ENCODE results near the gene FYB1. TPM values are rescaled to one million over a fixed set of nuclear protein-coding genes. Genes with fewer than 3 reads are reported as not detected.
"Not testable (repeated sequence)": the region's sequence is repeated elsewhere in the genome, so short reads cannot be mapped to it uniquely, and the experiment has no call there.

FYB1 gene
- total RNA-seq, 2 experiments from 2014 or later: 105 to 106 TPM

GRCh38 chr5:39226100-39226451 lies 6.7 kb upstream of the FYB1 start:
- no peaks in the 10 kb centered on the region for H3K36me3 Mint-ChIP-seq
- H3K4me1 Mint-ChIP-seq (ENCODE audit: low read depth): peaks cover 16% of the 10 kb centered on the region
- no peak for DNase-seq
- H3K9me3 Mint-ChIP-seq: no peaks in the 10 kb centered on the region
- no peak overlapping the region for H3K27ac Mint-ChIP-seq
- POLR2A ChIA-PET: no interaction called here
- CTCF ChIA-PET: interaction anchor here (0.8 to 2.5 kb wide), 2 partner anchors 9 to 150 kb away, joined by 3 to 21 read pairs; no protein-coding TSS in a partner anchor
- no peak overlapping the region for H3K4me3 Mint-ChIP-seq
- intact Hi-C loops (cut with micrococcal nuclease): no loop called here
- no peaks in the 10 kb centered on the region for H3K27me3 Mint-ChIP-seq

GRCh38 chr5:39225405-39226099 lies 6.2 kb upstream of the FYB1 start:
- POLR2A ChIA-PET: no interaction called here
- Mint-ChIP-seq H3K4me3 (no peak overlapping the region), H3K27me3 (no peaks in the 10 kb centered on the region), H3K36me3 (no peaks in the 10 kb centered on the region), H3K4me1 (ENCODE audit: low read depth) (peaks cover 15% of the 10 kb centered on the region), H3K9me3 (no peaks in the 10 kb centered on the region), H3K27ac (no peak overlapping the region)
- CTCF ChIA-PET: interaction anchor here (0.8 to 2.5 kb wide), 2 partner anchors 8 to 150 kb away, joined by 3 to 21 read pairs; no protein-coding TSS in a partner anchor
- no peak for DNase-seq
- intact Hi-C loops (cut with micrococcal nuclease): no loop called here

- H3K27ac Mint-ChIP-seq: no peak overlapping the region
- H3K9me3 Mint-ChIP-seq: no peaks in the 10 kb centered on the region
- H3K4me3 Mint-ChIP-seq: no peak overlapping the region
- intact Hi-C loops (cut with micrococcal nuclease): no loop called here
- no peaks in the 10 kb centered on the region for H3K36me3 Mint-ChIP-seq
- no peaks in the 10 kb centered on the region for H3K27me3 Mint-ChIP-seq
- H3K4me1 Mint-ChIP-seq (ENCODE audit: low read depth): peaks cover 21% of the 10 kb centered on the region
- ChIA-PET CTCF (interaction anchor here (0.6 to 2.5 kb wide), 4 partner anchors 8 to 151 kb away, joined by 3 to 15 read pairs (median 3); no protein-coding TSS in a partner anchor), POLR2A (interaction anchor here (0.9 kb wide), 2 partner anchors 11 to 32 kb away, joined by 3 read pairs; no protein-coding TSS in a partner anchor)
- peak; percentile 36 for DNase-seq
Observed at GRCh38 chr5:39224196-39224761, 4.9 kb upstream of the FYB1 start.

GRCh38 chr5:39223565-39224156 lies 4.3 kb upstream of the FYB1 start:
- Mint-ChIP-seq H3K27ac (no peak overlapping the region), H3K36me3 (no peaks in the 10 kb centered on the region), H3K4me1 (ENCODE audit: low read depth) (peaks cover 27% of the 10 kb centered on the region), H3K4me3 (no peak overlapping the region), H3K27me3 (no peaks in the 10 kb centered on the region), H3K9me3 (no peaks in the 10 kb centered on the region)
- ChIA-PET CTCF (interaction anchor here (0.6 to 2.5 kb wide), 4 partner anchors 7 to 208 kb away, joined by 3 to 15 read pairs (median 3); no protein-coding TSS in a partner anchor), POLR2A (interaction anchor here (0.9 kb wide), 2 partner anchors 11 to 33 kb away, joined by 3 read pairs; no protein-coding TSS in a partner anchor)
- intact Hi-C loops (cut with micrococcal nuclease): no loop called here
- no peak for DNase-seq

- H3K27me3 Mint-ChIP-seq; H3K36me3 Mint-ChIP-seq; POLR2A ChIA-PET; H3K9me3 Mint-ChIP-seq; intact Hi-C loops (cut with micrococcal nuclease); H3K27ac Mint-ChIP-seq; DNase-seq; H3K4me3 Mint-ChIP-seq: not testable (repeated sequence)
- peaks cover 44% of the 10 kb centered on the region for H3K4me1 Mint-ChIP-seq (ENCODE audit: low read depth)
- CTCF ChIA-PET: interaction anchor here (0.7 to 6.9 kb wide), 3 partner anchors 8 to 63 kb away, joined by 3 to 195 read pairs (median 3); no protein-coding TSS in a partner anchor
Observed at GRCh38 chr5:39221671-39222070, 2.3 kb upstream of the FYB1 start.

- Mint-ChIP-seq H3K27me3 (no peaks in the 10 kb centered on the region), H3K9me3 (no peaks in the 10 kb centered on the region), H3K36me3 (no peaks in the 10 kb centered on the region), H3K27ac (no peak overlapping the region), H3K4me1 (ENCODE audit: low read depth) (peaks cover 47% of the 10 kb centered on the region), H3K4me3 (no peak overlapping the region)
- POLR2A ChIA-PET: no interaction called here
- CTCF ChIA-PET: interaction anchor here (0.6 to 6.9 kb wide), 5 partner anchors 10 to 156 kb away, joined by 3 to 195 read pairs (median 3); no protein-coding TSS in a partner anchor
- DNase-seq: no peak
- intact Hi-C loops (cut with micrococcal nuclease): no loop called here
Observed at GRCh38 chr5:39220280-39221030, 1.1 kb upstream of the FYB1 start.

GRCh38 chr5:39218482-39219402 lies 621 bp downstream of the FYB1 start:
- Mint-ChIP-seq H3K36me3 (no peaks in the 10 kb centered on the region), H3K4me3 (peak overlapping the region; percentile 83), H3K9me3 (no peaks in the 10 kb centered on the region), H3K4me1 (ENCODE audit: low read depth) (peaks cover 58% of the 10 kb centered on the region), H3K27me3 (no peaks in the 10 kb centered on the region), H3K27ac (no peak overlapping the region)
- no peak for DNase-seq
- intact Hi-C loops (cut with micrococcal nuclease): loop anchor here (2.0 kb wide), 1 partner anchor 328 kb away; no protein-coding TSS in a partner anchor
- CTCF ChIA-PET: interaction anchor here (0.6 to 6.9 kb wide), 45 partner anchors 8 to 329 kb away, joined by 3 to 195 read pairs (median 7); no protein-coding TSS in a partner anchor
- POLR2A ChIA-PET: interaction anchor here (1.3 to 2.5 kb wide), 3 partner anchors 12 to 64 kb away, joined by 4 to 16 read pairs (median 8); no protein-coding TSS in a partner anchor

- peak overlapping the region; percentile 83 for H3K4me3 Mint-ChIP-seq
- H3K27ac Mint-ChIP-seq: peak overlapping the region; percentile 96
- POLR2A ChIA-PET: interaction anchor here (0.7 to 2.5 kb wide), 12 partner anchors 9 to 96 kb away, joined by 3 to 17 read pairs (median 3); no protein-coding TSS in a partner anchor
- intact Hi-C loops (cut with micrococcal nuclease): loop anchor here (1.0 to 2.0 kb wide), 7 partner anchors 15 to 329 kb away; no protein-coding TSS in a partner anchor
- no peaks in the 10 kb centered on the region for H3K27me3 Mint-ChIP-seq
- peak; percentile 87 for DNase-seq
- H3K36me3 Mint-ChIP-seq: no peaks in the 10 kb centered on the region
- CTCF ChIA-PET: interaction anchor here (0.5 to 6.9 kb wide), 59 partner anchors 8 to 1462 kb away, joined by 3 to 195 read pairs (median 6); partner anchors contain the start of gene PTGER4
- H3K9me3 Mint-ChIP-seq: no peaks in the 10 kb centered on the region
- peaks cover 69% of the 10 kb centered on the region for H3K4me1 Mint-ChIP-seq (ENCODE audit: low read depth)
Observed at GRCh38 chr5:39217365-39218281, 1.7 kb downstream of the FYB1 start.

GRCh38 chr5:39216631-39217030 lies 2.7 kb downstream of the FYB1 start:
- H3K4me3 Mint-ChIP-seq: peak overlapping the region; percentile 83
- H3K27me3 Mint-ChIP-seq: no peaks in the 10 kb centered on the region
- peaks cover under 1% of the 10 kb centered on the region for H3K36me3 Mint-ChIP-seq
- ChIA-PET CTCF (interaction anchor here (0.6 to 6.9 kb wide), 37 partner anchors 7 to 1463 kb away, joined by 3 to 195 read pairs (median 9); partner anchors contain the start of gene PTGER4), POLR2A (interaction anchor here (0.9 to 2.5 kb wide), 9 partner anchors 8 to 66 kb away, joined by 3 to 17 read pairs (median 4); no protein-coding TSS in a partner anchor)
- peak overlapping the region; percentile 96 for H3K27ac Mint-ChIP-seq
- peak; percentile 48 for DNase-seq
- H3K9me3 Mint-ChIP-seq: no peaks in the 10 kb centered on the region
- peaks cover 75% of the 10 kb centered on the region for H3K4me1 Mint-ChIP-seq (ENCODE audit: low read depth)
- intact Hi-C loops (cut with micrococcal nuclease): loop anchor here (1.0 to 2.0 kb wide), 6 partner anchors 16 to 67 kb away; no protein-coding TSS in a partner anchor

All from activated CD4-positive, alpha-beta memory T cell treated with anti-CD3 and anti-CD28 coated beads for 36 hours (primary cell).